GM19463 (cell line): ENCODE measurements around the gene FNDC3B.

Source experiments
- ATAC-seq: cut with Tn5 transposase; IDR thresholded peaks from one replicate; pipeline ENCODE4 v1.9.1; 2021; ENCODE audit warnings: mild to moderate bottlenecking, moderate library complexity; ENCODE audit not compliant: unreplicated experiment

FNDC3B gene

GRCh38 chr3:172111163-172111562, 71.8 kb downstream of the FNDC3B start:
- ATAC-seq: no peak

GRCh38 chr3:172112078-172112733, 72.8 kb downstream of the FNDC3B start:
- no peak for ATAC-seq

GRCh38 chr3:172112734-172113120, 73.3 kb downstream of the FNDC3B start:
- ATAC-seq: no peak

- ATAC-seq: no peak
Measured at GRCh38 chr3:172113710-172114109, 74.3 kb downstream of the FNDC3B start.

GRCh38 chr3:172115059-172115458, 75.7 kb downstream of the FNDC3B start:
- ATAC-seq: no peak

GRCh38 chr3:172115787-172116186, 76.4 kb downstream of the FNDC3B start:
- no peak for ATAC-seq

GRCh38 chr3:172118019-172118418, 78.6 kb downstream of the FNDC3B start:
- ATAC-seq: no peak

- no peak for ATAC-seq
Measured at GRCh38 chr3:172119266-172119969, 80.0 kb downstream of the FNDC3B start.

- no peak for ATAC-seq
Measured at GRCh38 chr3:172120912-172121311, 81.5 kb downstream of the FNDC3B start.

- no peak for ATAC-seq
Measured at GRCh38 chr3:172121981-172122380, 82.6 kb downstream of the FNDC3B start.

- ATAC-seq: no peak
Measured at GRCh38 chr3:172124271-172124670, 84.9 kb downstream of the FNDC3B start.

- ATAC-seq: no peak
Measured at GRCh38 chr3:172125053-172125452, 85.7 kb downstream of the FNDC3B start.

- no peak for ATAC-seq
Measured at GRCh38 chr3:172125963-172126457, 86.6 kb downstream of the FNDC3B start.

GRCh38 chr3:172126741-172127140, 87.4 kb downstream of the FNDC3B start:
- ATAC-seq: no peak

GRCh38 chr3:172127141-172127540, 87.8 kb downstream of the FNDC3B start:
- ATAC-seq: no peak

GRCh38 chr3:172127929-172128580, 88.7 kb downstream of the FNDC3B start:
- ATAC-seq: no peak

GRCh38 chr3:172128858-172129257, 89.5 kb downstream of the FNDC3B start:
- ATAC-seq: no peak

GRCh38 chr3:172129498-172129849, 90.1 kb downstream of the FNDC3B start:
- no peak for ATAC-seq

GRCh38 chr3:172129850-172130716, 90.7 kb downstream of the FNDC3B start:
- peak; percentile 33 for ATAC-seq

- no peak for ATAC-seq
Measured at GRCh38 chr3:172130717-172131050, 91.3 kb downstream of the FNDC3B start.

GRCh38 chr3:172131746-172132145, 92.4 kb downstream of the FNDC3B start:
- no peak for ATAC-seq
